HCT116 (cell line): ENCODE data around the gene OLFML2B. TPM values are rescaled to one million over a fixed set of nuclear protein-coding genes. Genes with fewer than 3 reads are reported as not detected.
A peak's percentile ranks its signal among the peaks of the same experiment; 100 is the strongest.

ENCODE experiments used
- ATAC-seq: fragments of 200-7000 bp; cut with Tn5 transposase; 2 replicates; pipeline ENCODE4 v1.9.1; 2020; ENCODE audit warnings: mild to moderate bottlenecking, moderate library complexity
- Bru-seq: library from RNA; stranded (reverse); fragments of 400-500 nt; gene quantifications from one replicate; lab custom pipeline; 2021; lab: Mats Ljungman, UMichigan
- BruChase-seq, 2 experiments: library from RNA; stranded (reverse); fragments of 400-500 nt; gene quantifications; one replicate each; lab custom pipeline; 2021; lab: Mats Ljungman, UMichigan
- BruUV-seq: library from RNA; stranded (reverse); fragments of 400-500 nt; replicated peaks from 2 replicates; lab custom pipeline; 2021; lab: Mats Ljungman, UMichigan
- CTCF ChIA-PET: fragments of 300-600 bp; sonication (Branson Sonifier 250); formaldehyde crosslinking; loops from one replicate; lab custom pipeline; 2021; ENCODE audit warnings: antibody characterized with exemption; lab: Charles Lee
- POLR2A ChIA-PET: fragments of 300-600, 350-600 bp; sonication (Branson Sonifier 250); formaldehyde crosslinking; loops from one replicate; lab custom pipeline; 2021; ENCODE audit warnings: antibody characterized with exemption; lab: Charles Lee
- RAD21 ChIA-PET, 2 experiments: fragments of 300-600 bp; sonication (Branson Sonifier 250); formaldehyde crosslinking; loops; one replicate each; lab custom pipeline; 2023; ENCODE audit warnings: low total read pairs in 2 of 2; ENCODE audit not compliant: uncharacterized antibody in 2 of 2, unreplicated experiment in 2 of 2, low non-redundant PET in 1 of 2; lab: Charles Lee
- DNase-seq: peaks from one replicate; pipeline ENCODE4 v3.0.0-alpha.2; 2010; ENCODE audit warnings: low read depth, low spot score
- H2AFZ ChIP-seq: fragments of 200-600 bp; shearing (Covaris generic), sonication (generic); 2 replicates; pipeline ENCODE4 v1.6.1; 2017; ENCODE audit warnings: low read depth, mixed run types, mixed read lengths, antibody characterized with exemption, low read length; ENCODE audit not compliant: poor library complexity, severe bottlenecking
- H3K27ac ChIP-seq: 2 replicates; pipeline ENCODE4 v1.5.1; 2012; ENCODE audit warnings: low read depth, low read length
- H3K27me3 ChIP-seq: fragments of 200-600 bp; sonication (generic); 2 replicates; pipeline ENCODE4 v1.6.1; 2016; ENCODE audit warnings: mixed run types, low read length, mixed read lengths; ENCODE audit not compliant: insufficient read depth
- H3K36me3 ChIP-seq, 2 experiments: fragments of 200-500 bp in 1 of 2; fragments of 200-600 bp in 1 of 2; sonication (Bioruptor generic) in 1 of 2; sonication (generic) in 1 of 2; 2 replicates each; pipeline versions ENCODE4 v1.5.1 to v1.6.1; 2014 to 2016; ENCODE audit warnings: low read length in 2 of 2, inconsistent platforms in 1 of 2, mixed read lengths in 1 of 2, mixed run types in 1 of 2; ENCODE audit not compliant: insufficient read depth in 2 of 2, control insufficient read depth in 1 of 2
- H3K4me1 ChIP-seq, 2 experiments: fragments of 200-600 bp in 1 of 2; sonication (generic) in 1 of 2; 2 replicates each; pipeline versions ENCODE4 v1.5.1 to v1.6.1; 2012 to 2017; ENCODE audit warnings: low read length in 2 of 2, inconsistent platforms in 1 of 2, mild to moderate bottlenecking in 1 of 2, mixed read lengths in 1 of 2, mixed run types in 1 of 2, moderate library complexity in 1 of 2; ENCODE audit not compliant: insufficient read depth in 2 of 2, control insufficient read depth in 1 of 2
- H3K4me2 ChIP-seq: fragments of 200-600 bp; sonication (generic); 2 replicates; pipeline ENCODE4 v1.6.1; 2017; ENCODE audit warnings: mixed run types, low read length, mixed read lengths
- H3K4me3 ChIP-seq, 2 experiments: fragments of 200-600 bp in 1 of 2; sonication (generic) in 1 of 2; replicated peaks in 1 of 2; 2 replicates each; pipeline ENCODE4 v1.5.1; 2011 to 2016; ENCODE audit warnings: low read length in 2 of 2, control low read depth in 1 of 2, low read depth in 1 of 2, mild to moderate bottlenecking in 1 of 2, mixed read lengths in 1 of 2, mixed run types in 1 of 2
- H3K79me2 ChIP-seq: fragments of 200-600 bp; sonication (generic); 2 replicates; pipeline ENCODE4 v1.6.1; 2017; ENCODE audit warnings: mild to moderate bottlenecking, mixed run types, low read length, moderate library complexity, mixed read lengths; ENCODE audit not compliant: insufficient read depth
- H3K9ac ChIP-seq: fragments of 200-600 bp; sonication (generic); 2 replicates; pipeline ENCODE4 v1.6.1; 2016; ENCODE audit warnings: low read length, mixed read lengths
- H3K9me2 ChIP-seq: fragments of 200-600 bp; sonication (generic), shearing (Covaris generic); 2 replicates; pipeline ENCODE4 v1.6.1; 2017; ENCODE audit warnings: mixed run types, mild to moderate bottlenecking, moderate library complexity; ENCODE audit not compliant: insufficient read depth
- H3K9me3 ChIP-seq, 2 experiments: fragments of 200-500 bp in 1 of 2; fragments of 200-600 bp in 1 of 2; sonication (Bioruptor generic) in 1 of 2; sonication (generic) in 1 of 2; 2 replicates each; pipeline ENCODE4 v1.6.1; 2014 to 2017; ENCODE audit warnings: low read length in 2 of 2, mixed read lengths in 2 of 2, inconsistent platforms in 1 of 2, low read depth in 1 of 2, mild to moderate bottlenecking in 1 of 2, mixed run types in 1 of 2, moderate library complexity in 1 of 2; ENCODE audit not compliant: control insufficient read depth in 1 of 2, insufficient read depth in 1 of 2
- H4K20me1 ChIP-seq: fragments of 200-600 bp; sonication (generic), shearing (Covaris generic); 2 replicates; pipeline ENCODE4 v1.6.1; 2017; ENCODE audit warnings: mixed run types, mild to moderate bottlenecking, moderate library complexity; ENCODE audit not compliant: insufficient read depth
- CBX3 ChIP-seq: IDR thresholded peaks from 2 replicates; pipeline ENCODE4 v1.6.1; 2012; ENCODE audit warnings: low read depth
- EGR1 ChIP-seq: IDR thresholded peaks from 2 replicates; pipeline ENCODE4 v1.6.1; 2012; ENCODE audit warnings: low read depth
- ELF1 ChIP-seq: IDR thresholded peaks from 2 replicates; pipeline ENCODE4 v1.6.1; 2012; ENCODE audit warnings: low read depth, borderline replicate concordance
- EZH2phosphoT487 ChIP-seq: fragments of 200-600 bp; IDR thresholded peaks from 2 replicates; pipeline ENCODE4 v1.6.1; 2018; ENCODE audit warnings: antibody characterized with exemption, borderline replicate concordance
- FOSL1 ChIP-seq: IDR thresholded peaks from 2 replicates; pipeline ENCODE4 v1.6.1; 2012; ENCODE audit warnings: low read depth
- JUND ChIP-seq: IDR thresholded peaks from 2 replicates; pipeline ENCODE4 v1.6.1; 2012
- POLR2A ChIP-seq: IDR thresholded peaks from 2 replicates; pipeline ENCODE4 v1.7.0; 2011; ENCODE audit warnings: borderline replicate concordance; ENCODE audit not compliant: insufficient read depth, insufficient read length; ENCODE audit errors: extremely low read depth
- POLR2AphosphoS5 ChIP-seq: IDR thresholded peaks from 2 replicates; pipeline ENCODE4 v1.6.1; 2011; ENCODE audit warnings: mild to moderate bottlenecking, low read depth, low read length, moderate library complexity
- RAD21 ChIP-seq: IDR thresholded peaks from 2 replicates; pipeline ENCODE4 v1.6.1; 2012; ENCODE audit warnings: low read depth, mild to moderate bottlenecking
- SIN3A ChIP-seq: IDR thresholded peaks from 2 replicates; pipeline ENCODE4 v1.6.1; 2012; ENCODE audit warnings: low read depth
- SP1 ChIP-seq: IDR thresholded peaks from 2 replicates; pipeline ENCODE4 v1.6.1; 2012; ENCODE audit warnings: low read depth
- SRF ChIP-seq: IDR thresholded peaks from 2 replicates; pipeline ENCODE4 v1.6.1; 2012; ENCODE audit warnings: low read depth
- TCF7L2 ChIP-seq: IDR thresholded peaks from 2 replicates; pipeline ENCODE4 v1.7.0; 2011; ENCODE audit warnings: borderline replicate concordance, inconsistent platforms; ENCODE audit not compliant: insufficient read depth, insufficient read length; ENCODE audit errors: extremely low read depth
- YY1 ChIP-seq: IDR thresholded peaks from 2 replicates; pipeline ENCODE4 v1.6.1; 2011; ENCODE audit warnings: low read length, low read depth, moderate library complexity, mild to moderate bottlenecking; ENCODE audit not compliant: insufficient replicate concordance; ENCODE audit errors: extremely low read depth
- ZNF274 ChIP-seq: fragments of 200-500 bp; sonication (Bioruptor generic); IDR thresholded peaks from 2 replicates; pipeline ENCODE4 v1.6.1; 2014; ENCODE audit warnings: mild to moderate bottlenecking, low read depth, low read length, inconsistent platforms
- intact Hi-C: fragments of 100-400 bp; cut with micrococcal nuclease; formaldehyde crosslinking; loops from 2 replicates; pipeline ENCODE4 v1.10.0; 2022
- long read RNA-seq: library from polyadenylated mRNA; unstranded; transcript quantifications from one replicate; pipeline ENCODE4 v2.0.0, GENCODE V29; 2021; ENCODE audit not compliant: unreplicated experiment
- polyA plus RNA-seq: library from polyadenylated mRNA; unstranded; fragments of >200 nt; gene quantifications from 2 replicates; pipeline ENCODE4 v1.2.1, GENCODE V29; 2012; ENCODE audit warnings: missing spikeins
- total RNA-seq: library from RNA; stranded (reverse); gene quantifications from one replicate; pipeline ENCODE4 v1.2.1, GENCODE V29; 2021; ENCODE audit not compliant: unreplicated experiment
- TF ChIP-seq, protein P1 (sequence below): IDR thresholded peaks from 2 replicates; pipeline ENCODE4 v1.6.1; 2012
- TF ChIP-seq, protein P2 (sequence below), 3 experiments: fragments of 200-600 bp in 1 of 3; sonication (generic) in 1 of 3; IDR thresholded peaks in 2 of 3; conservative IDR thresholded peaks in 1 of 3; 2 replicates each; pipeline ENCODE4 v1.5.1; 2012 to 2017; ENCODE audit warnings: low read depth in 2 of 3, low read length in 2 of 3, antibody characterized with exemption in 1 of 3, borderline replicate concordance in 1 of 3, control low read depth in 1 of 3, mild to moderate bottlenecking in 1 of 3, mixed read lengths in 1 of 3, mixed run types in 1 of 3, moderate library complexity in 1 of 3; ENCODE audit not compliant: insufficient read depth in 1 of 3
- TF ChIP-seq, protein P3 (sequence below): IDR thresholded peaks from 2 replicates; pipeline ENCODE4 v1.6.1; 2012; ENCODE audit warnings: low read depth
- TF ChIP-seq, protein P4 (sequence below): IDR thresholded peaks from 2 replicates; pipeline ENCODE4 v1.6.1; 2012

Gene OLFML2B
- total RNA-seq (1.3 TPM), Bru-seq, nascent RNA (percentile 22 among the genes with signal in this experiment), BruChase-seq, experiment 1, labeled RNA remaining after a 6-hour chase (percentile 17 among the genes with signal in this experiment), BruChase-seq, experiment 2, labeled RNA remaining after a 2-hour chase (percentile 22 among the genes with signal in this experiment)
- polyA plus RNA-seq: 1.4 and 1.5 TPM in 2 replicates
- long read RNA-seq, transcript OLFML2B-201 (8 exons, 3,160 nt): major isoform, 6 of 8 reads
- long read RNA-seq, partial matches to known transcripts: 1 of 8 reads
- long read RNA-seq, other reads (novel, unspliced or antisense): 1 of 8 reads

DNA sequence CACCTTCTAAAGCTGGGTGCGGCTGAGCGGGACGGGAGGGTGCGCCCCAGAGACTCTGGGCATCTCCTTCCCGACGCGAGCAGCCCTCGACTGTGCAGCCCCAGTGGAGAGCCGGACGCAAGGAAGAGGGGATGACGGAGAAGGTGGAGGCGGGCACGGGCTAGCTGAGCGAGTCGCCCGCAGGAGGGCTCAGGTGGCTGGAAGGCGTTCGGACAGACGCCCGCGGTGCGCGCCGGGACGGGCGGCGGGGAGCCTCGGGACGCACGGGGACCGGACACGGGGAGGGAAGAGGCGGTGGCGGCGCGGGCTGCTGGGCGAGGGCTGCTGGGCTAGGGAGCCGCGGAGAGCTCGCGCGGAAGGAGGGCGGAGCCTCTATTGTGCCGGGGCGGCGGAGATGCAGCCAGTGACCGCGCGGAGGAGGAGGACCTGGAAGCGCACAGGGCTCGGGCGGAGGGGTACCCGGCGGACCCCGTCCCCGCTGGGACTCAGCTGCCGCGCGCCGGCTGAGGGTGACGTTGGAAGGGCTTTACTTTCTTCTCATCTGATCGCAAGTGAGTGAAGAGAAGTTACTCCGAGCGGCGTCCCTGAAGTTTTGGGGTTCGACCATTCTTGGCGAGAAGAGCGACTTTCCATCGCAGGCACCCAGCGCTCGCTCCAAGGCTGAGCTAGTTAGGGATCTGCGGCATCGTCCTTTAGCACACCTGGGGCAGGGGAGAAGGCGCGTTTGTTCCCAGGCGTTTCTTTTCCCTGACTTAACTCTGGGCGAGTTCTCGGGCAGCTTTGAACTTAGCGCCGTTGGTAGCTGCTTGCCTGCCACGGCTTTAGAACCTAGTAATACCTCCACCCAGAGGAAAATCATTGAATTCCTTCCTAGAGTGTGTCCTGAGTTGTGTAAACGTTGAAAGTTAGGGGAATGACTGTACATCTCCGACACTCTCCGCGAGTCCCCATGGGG, at the start of gene OLFML2B:
OLFML2B (minus strand) TSS at position 323 of the 955 bp plus-strand sequence. CDS start 439 bp downstream, outside the sequence.
- Histone ChIP-seq H3K9me3 (no peaks in the 10 kb centered on the region), H3K27me3 (no peaks in the 10 kb centered on the region), H2AFZ (peak within 1 kb of the TSS; percentile 99), H3K4me3 (peak within 1 kb of the TSS; percentile 70 to 82), H3K4me2 (peak within 1 kb of the TSS; percentile 95), H3K27ac (no peak within 1 kb of the TSS; the same call in 1 of the 2 replicates), H3K79me2 (no peaks in the 10 kb centered on the region), H3K9ac (peak within 1 kb of the TSS; percentile 49), H3K9me2 (no peaks in the 10 kb centered on the region), H3K36me3 (no peaks in the 10 kb centered on the region), H3K4me1 (peaks cover 9 to 17% of the 10 kb centered on the region in 2 experiments), H4K20me1 (no peaks in the 10 kb centered on the region)
- intact Hi-C loops: no loop called here
- ATAC-seq: peak; percentile 96
- no TSS peak for BruUV-seq
- peak; percentile 38 for DNase-seq
- POLR2A ChIA-PET: interaction anchor here (0.8 to 1.4 kb wide), 2 partner anchors 11 to 22 kb away, joined by 3 to 4 read pairs; no protein-coding TSS in a partner anchor
- CTCF ChIA-PET: interaction anchor here (1.0 to 1.9 kb wide), 4 partner anchors 11 to 232 kb away, joined by 3 to 25 read pairs (median 14); no protein-coding TSS in a partner anchor
- RAD21 ChIA-PET: interaction anchor here (1.0 to 1.3 kb wide), 4 partner anchors 13 to 231 kb away, joined by 3 to 5 read pairs (median 4); no protein-coding TSS in a partner anchor
- TF ChIP-seq EZH2phosphoT487 (no peak), EGR1 (no peak), JUND (no peak), SIN3A (peak; percentile 56; the same call in 1 of the 2 replicates), RAD21 (peak; percentile 59), YY1 (no peak), SP1 (no peak), POLR2A (no peak), ZNF274 (no peak), FOSL1 (no peak), POLR2AphosphoS5 (peak; percentile 42), SRF (no peak), ELF1 (no peak), CBX3 (no peak), TCF7L2 (peak; percentile 76)
- TF ChIP-seq, protein P1, sequence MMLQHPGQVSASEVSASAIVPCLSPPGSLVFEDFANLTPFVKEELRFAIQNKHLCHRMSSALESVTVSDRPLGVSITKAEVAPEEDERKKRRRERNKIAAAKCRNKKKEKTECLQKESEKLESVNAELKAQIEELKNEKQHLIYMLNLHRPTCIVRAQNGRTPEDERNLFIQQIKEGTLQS: no peak
- TF ChIP-seq, protein P2, sequence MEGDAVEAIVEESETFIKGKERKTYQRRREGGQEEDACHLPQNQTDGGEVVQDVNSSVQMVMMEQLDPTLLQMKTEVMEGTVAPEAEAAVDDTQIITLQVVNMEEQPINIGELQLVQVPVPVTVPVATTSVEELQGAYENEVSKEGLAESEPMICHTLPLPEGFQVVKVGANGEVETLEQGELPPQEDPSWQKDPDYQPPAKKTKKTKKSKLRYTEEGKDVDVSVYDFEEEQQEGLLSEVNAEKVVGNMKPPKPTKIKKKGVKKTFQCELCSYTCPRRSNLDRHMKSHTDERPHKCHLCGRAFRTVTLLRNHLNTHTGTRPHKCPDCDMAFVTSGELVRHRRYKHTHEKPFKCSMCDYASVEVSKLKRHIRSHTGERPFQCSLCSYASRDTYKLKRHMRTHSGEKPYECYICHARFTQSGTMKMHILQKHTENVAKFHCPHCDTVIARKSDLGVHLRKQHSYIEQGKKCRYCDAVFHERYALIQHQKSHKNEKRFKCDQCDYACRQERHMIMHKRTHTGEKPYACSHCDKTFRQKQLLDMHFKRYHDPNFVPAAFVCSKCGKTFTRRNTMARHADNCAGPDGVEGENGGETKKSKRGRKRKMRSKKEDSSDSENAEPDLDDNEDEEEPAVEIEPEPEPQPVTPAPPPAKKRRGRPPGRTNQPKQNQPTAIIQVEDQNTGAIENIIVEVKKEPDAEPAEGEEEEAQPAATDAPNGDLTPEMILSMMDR (IDR thresholded peaks at IDR 0.05 in 2 of 3, conservative IDR thresholded peaks at IDR 0.05 in 1 of 3; ENCODE audit: borderline replicate concordance in 1 of 3, insufficient read depth in 1 of 3, low read depth in 2 of 3, low read length in 2 of 3): peak in 2 of 3 experiments; percentile 17 to 21; a peak in 3 of 6 replicates
- TF ChIP-seq, protein P3, sequence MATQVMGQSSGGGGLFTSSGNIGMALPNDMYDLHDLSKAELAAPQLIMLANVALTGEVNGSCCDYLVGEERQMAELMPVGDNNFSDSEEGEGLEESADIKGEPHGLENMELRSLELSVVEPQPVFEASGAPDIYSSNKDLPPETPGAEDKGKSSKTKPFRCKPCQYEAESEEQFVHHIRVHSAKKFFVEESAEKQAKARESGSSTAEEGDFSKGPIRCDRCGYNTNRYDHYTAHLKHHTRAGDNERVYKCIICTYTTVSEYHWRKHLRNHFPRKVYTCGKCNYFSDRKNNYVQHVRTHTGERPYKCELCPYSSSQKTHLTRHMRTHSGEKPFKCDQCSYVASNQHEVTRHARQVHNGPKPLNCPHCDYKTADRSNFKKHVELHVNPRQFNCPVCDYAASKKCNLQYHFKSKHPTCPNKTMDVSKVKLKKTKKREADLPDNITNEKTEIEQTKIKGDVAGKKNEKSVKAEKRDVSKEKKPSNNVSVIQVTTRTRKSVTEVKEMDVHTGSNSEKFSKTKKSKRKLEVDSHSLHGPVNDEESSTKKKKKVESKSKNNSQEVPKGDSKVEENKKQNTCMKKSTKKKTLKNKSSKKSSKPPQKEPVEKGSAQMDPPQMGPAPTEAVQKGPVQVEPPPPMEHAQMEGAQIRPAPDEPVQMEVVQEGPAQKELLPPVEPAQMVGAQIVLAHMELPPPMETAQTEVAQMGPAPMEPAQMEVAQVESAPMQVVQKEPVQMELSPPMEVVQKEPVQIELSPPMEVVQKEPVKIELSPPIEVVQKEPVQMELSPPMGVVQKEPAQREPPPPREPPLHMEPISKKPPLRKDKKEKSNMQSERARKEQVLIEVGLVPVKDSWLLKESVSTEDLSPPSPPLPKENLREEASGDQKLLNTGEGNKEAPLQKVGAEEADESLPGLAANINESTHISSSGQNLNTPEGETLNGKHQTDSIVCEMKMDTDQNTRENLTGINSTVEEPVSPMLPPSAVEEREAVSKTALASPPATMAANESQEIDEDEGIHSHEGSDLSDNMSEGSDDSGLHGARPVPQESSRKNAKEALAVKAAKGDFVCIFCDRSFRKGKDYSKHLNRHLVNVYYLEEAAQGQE: no peak
- TF ChIP-seq, protein P4, sequence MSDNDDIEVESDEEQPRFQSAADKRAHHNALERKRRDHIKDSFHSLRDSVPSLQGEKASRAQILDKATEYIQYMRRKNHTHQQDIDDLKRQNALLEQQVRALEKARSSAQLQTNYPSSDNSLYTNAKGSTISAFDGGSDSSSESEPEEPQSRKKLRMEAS: peak; percentile 43
